ENCODE measurements around the gene CTRB1. TPM values are rescaled to one million over a fixed set of nuclear protein-coding genes. Genes with fewer than 3 reads are reported as not detected.

Gene CTRB1
- total RNA-seq, 1 experiment from 2014 or later = not detected

GRCh38 chr16:75176926-75177325 is 41.9 kb upstream of the CTRB1 start:
- intact Hi-C loops (cut with micrococcal nuclease) = no loop called here
- Mint-ChIP-seq H3K36me3 (ENCODE audit: insufficient read depth, unreplicated experiment) (peaks cover under 1% of the 10 kb centered on the region), H3K9me3 (ENCODE audit: unreplicated experiment) (peaks cover 32% of the 10 kb centered on the region), H3K27me3 (ENCODE audit: insufficient read depth, unreplicated experiment) (no peaks in the 10 kb centered on the region), H3K4me3 (ENCODE audit: unreplicated experiment) (no peak overlapping the region), H3K4me1 (ENCODE audit: insufficient read depth, unreplicated experiment) (no peaks in the 10 kb centered on the region), H3K27ac (ENCODE audit: low read depth, unreplicated experiment) (no peak overlapping the region)
- no peak for DNase-seq (ENCODE audit: unreplicated experiment)
- ChIA-PET CTCF (no interaction called here), POLR2A (interaction anchor here (1.0 kb wide), 1 partner anchor 10 kb away, joined by 3 read pairs; no protein-coding TSS in a partner anchor)
- BruUV-seq (replicated peaks) = no TSS peak
- no peak for TF ChIP-seq CTCF (IDR thresholded peaks at IDR 0.05; ENCODE audit: unreplicated experiment)

GRCh38 chr16:75179208-75179607 is 39.6 kb upstream of the CTRB1 start:
- DNase-seq (ENCODE audit: unreplicated experiment) = no peak
- no peak overlapping the region for H3K27ac Mint-ChIP-seq (ENCODE audit: low read depth, unreplicated experiment)
- H3K4me3 Mint-ChIP-seq (ENCODE audit: unreplicated experiment) = no peak overlapping the region
- H3K4me1 Mint-ChIP-seq (ENCODE audit: insufficient read depth, unreplicated experiment) = no peaks in the 10 kb centered on the region
- no peak for TF ChIP-seq CTCF (IDR thresholded peaks at IDR 0.05; ENCODE audit: unreplicated experiment)
- ChIA-PET CTCF (no interaction called here), POLR2A (no interaction called here)
- H3K27me3 Mint-ChIP-seq (ENCODE audit: insufficient read depth, unreplicated experiment) = no peaks in the 10 kb centered on the region
- intact Hi-C loops (cut with micrococcal nuclease) = no loop called here
- no TSS peak for BruUV-seq (replicated peaks)
- peaks cover 11% of the 10 kb centered on the region for H3K9me3 Mint-ChIP-seq (ENCODE audit: unreplicated experiment)
- H3K36me3 Mint-ChIP-seq (ENCODE audit: insufficient read depth, unreplicated experiment) = no peaks in the 10 kb centered on the region

GRCh38 chr16:75181630-75182029 is 37.2 kb upstream of the CTRB1 start:
- ChIA-PET CTCF (no interaction called here), POLR2A (interaction anchor here (0.7 kb wide), 1 partner anchor 386 kb away, joined by 3 read pairs; no protein-coding TSS in a partner anchor)
- Mint-ChIP-seq H3K27ac (ENCODE audit: low read depth, unreplicated experiment) (no peak overlapping the region), H3K36me3 (ENCODE audit: insufficient read depth, unreplicated experiment) (no peaks in the 10 kb centered on the region), H3K9me3 (ENCODE audit: unreplicated experiment) (peaks cover 7% of the 10 kb centered on the region), H3K4me3 (ENCODE audit: unreplicated experiment) (no peak overlapping the region), H3K4me1 (ENCODE audit: insufficient read depth, unreplicated experiment) (no peaks in the 10 kb centered on the region), H3K27me3 (ENCODE audit: insufficient read depth, unreplicated experiment) (no peaks in the 10 kb centered on the region)
- no peak for DNase-seq (ENCODE audit: unreplicated experiment)
- no peak for TF ChIP-seq CTCF (IDR thresholded peaks at IDR 0.05; ENCODE audit: unreplicated experiment)
- intact Hi-C loops (cut with micrococcal nuclease) = no loop called here
- BruUV-seq (replicated peaks) = no TSS peak

- intact Hi-C loops (cut with micrococcal nuclease) = no loop called here
- CTCF ChIA-PET = interaction anchor here (1.9 to 2.1 kb wide), 2 partner anchors 10 to 11 kb away, joined by 5 to 7 read pairs; no protein-coding TSS in a partner anchor
- H3K4me3 Mint-ChIP-seq (ENCODE audit: unreplicated experiment) = no peak overlapping the region
- peaks cover 8% of the 10 kb centered on the region for H3K4me1 Mint-ChIP-seq (ENCODE audit: insufficient read depth, unreplicated experiment)
- POLR2A ChIA-PET = no interaction called here
- H3K9me3 Mint-ChIP-seq (ENCODE audit: unreplicated experiment) = peaks cover 7% of the 10 kb centered on the region
- BruUV-seq (replicated peaks) = no TSS peak
- no peak overlapping the region for H3K27ac Mint-ChIP-seq (ENCODE audit: low read depth, unreplicated experiment)
- no peaks in the 10 kb centered on the region for H3K27me3 Mint-ChIP-seq (ENCODE audit: insufficient read depth, unreplicated experiment)
- no peak for TF ChIP-seq CTCF (IDR thresholded peaks at IDR 0.05; ENCODE audit: unreplicated experiment)
- no peaks in the 10 kb centered on the region for H3K36me3 Mint-ChIP-seq (ENCODE audit: insufficient read depth, unreplicated experiment)
- no peak for DNase-seq (ENCODE audit: unreplicated experiment)
Measured at GRCh38 chr16:75188832-75189477, 29.8 kb upstream of the CTRB1 start.
